NCI-H1417 treated with DMSO at 0.1 percent for 48 hours (cell line): ENCODE results near the gene NKX6-2.
"Not testable (repeated sequence)": the region's sequence is repeated elsewhere in the genome, so short reads cannot be mapped to it uniquely, and the experiment has no call there.

Source experiments
- DNase-seq: peaks from one replicate; lab custom pipeline; 2025; lab: John Stamatoyannopoulos, UW

Gene NKX6-2

GRCh38 chr10:132797986-132798385 lies 12.0 kb upstream of the NKX6-2 start:
- not testable (repeated sequence) for DNase-seq

GRCh38 chr10:132796846-132797245 lies 10.9 kb upstream of the NKX6-2 start:
- no peak for DNase-seq

GRCh38 chr10:132793871-132794849 lies 8.2 kb upstream of the NKX6-2 start:
- DNase-seq = no peak

GRCh38 chr10:132793213-132793612 lies 7.3 kb upstream of the NKX6-2 start:
- DNase-seq = no peak

GRCh38 chr10:132792796-132793195 lies 6.8 kb upstream of the NKX6-2 start:
- DNase-seq = no peak

GRCh38 chr10:132792099-132792498 lies 6.2 kb upstream of the NKX6-2 start:
- not testable (repeated sequence) for DNase-seq

GRCh38 chr10:132790934-132791829 lies 5.2 kb upstream of the NKX6-2 start:
- no peak for DNase-seq

GRCh38 chr10:132790470-132790869 lies 4.5 kb upstream of the NKX6-2 start:
- DNase-seq = no peak

- no peak for DNase-seq
Measured at GRCh38 chr10:132789659-132790148, 3.8 kb upstream of the NKX6-2 start.

- no peak for DNase-seq
Measured at GRCh38 chr10:132788831-132789219, 2.9 kb upstream of the NKX6-2 start.

- no peak for DNase-seq
Measured at GRCh38 chr10:132788180-132788830, 2.4 kb upstream of the NKX6-2 start.

- DNase-seq = no peak
Measured at GRCh38 chr10:132787495-132788179, 1.7 kb upstream of the NKX6-2 start.

GRCh38 chr10:132786884-132787494 lies 1.0 kb upstream of the NKX6-2 start:
- no peak for DNase-seq

- DNase-seq = no peak
Measured at GRCh38 chr10:132786476-132786883, 533 bp upstream of the NKX6-2 start.

GRCh38 chr10:132784866-132785722 lies 853 bp downstream of the NKX6-2 start:
- DNase-seq = no peak

GRCh38 chr10:132783940-132784865 lies 1.7 kb downstream of the NKX6-2 start:
- DNase-seq = no peak

GRCh38 chr10:132783165-132783939 lies 2.6 kb downstream of the NKX6-2 start:
- no peak for DNase-seq

- DNase-seq = no peak
Measured at GRCh38 chr10:132781556-132781955, 4.4 kb downstream of the NKX6-2 start.
